Endothelial cell of umbilical vein (primary cell): ENCODE measurements around the gene TUBA4A.

Source experiments
- EZH2 ChIP-seq: IDR thresholded peaks from 2 replicates; pipeline ENCODE4 v1.6.1; 2012; ENCODE audit warnings: borderline replicate concordance, low read depth, mild to moderate bottlenecking, moderate library complexity, low read length, inconsistent platforms; ENCODE audit not compliant: severe bottlenecking
- FOS ChIP-seq: IDR thresholded peaks from 2 replicates; pipeline ENCODE4 v1.6.1; 2011; ENCODE audit warnings: mild to moderate bottlenecking, low read length, moderate library complexity, borderline replicate concordance; ENCODE audit not compliant: insufficient read depth

GRCh38 chr2:219229305-219230058 lies 24.2 kb downstream of the TUBA4A start, which contains the start of the genes ANKZF1 and ATG9A:
- TF ChIP-seq EZH2 (no peak), FOS (no peak)
